Stomach (tissue), 4 donors: ENCODE data around the gene NRL.

Source experiments
- EP300 ChIP-seq: sonication (generic); formaldehyde crosslinking; IDR thresholded peaks from one replicate; pipeline ENCODE4 v1.6.1; 2017; ENCODE audit warnings: antibody characterized with exemption
- POLR2A ChIP-seq, 4 donors: fragments of 450-650 bp; IDR thresholded peaks; one replicate each; pipeline ENCODE4 v1.6.1; 2016; ENCODE audit warnings: antibody characterized with exemption in 4 of 4, control low read depth in 2 of 4, mild to moderate bottlenecking in 1 of 4, moderate library complexity in 1 of 4
- POLR2AphosphoS5 ChIP-seq, 3 donors: sonication (generic); formaldehyde crosslinking; IDR thresholded peaks; one replicate each; pipeline ENCODE4 v1.6.1; 2016; ENCODE audit warnings: antibody characterized with exemption in 3 of 3
- TF ChIP-seq, protein P1 (sequence below), 7 experiments: fragments of 450-650 bp in 4 of 7; fragments of 200-600 bp in 3 of 7; sonication (generic) in 3 of 7; IDR thresholded peaks; one replicate each; pipeline ENCODE4 v1.5.1; 2016 to 2019; ENCODE audit warnings: antibody characterized with exemption in 7 of 7, control low read depth in 2 of 7, mild to moderate bottlenecking in 1 of 7

DNA sequence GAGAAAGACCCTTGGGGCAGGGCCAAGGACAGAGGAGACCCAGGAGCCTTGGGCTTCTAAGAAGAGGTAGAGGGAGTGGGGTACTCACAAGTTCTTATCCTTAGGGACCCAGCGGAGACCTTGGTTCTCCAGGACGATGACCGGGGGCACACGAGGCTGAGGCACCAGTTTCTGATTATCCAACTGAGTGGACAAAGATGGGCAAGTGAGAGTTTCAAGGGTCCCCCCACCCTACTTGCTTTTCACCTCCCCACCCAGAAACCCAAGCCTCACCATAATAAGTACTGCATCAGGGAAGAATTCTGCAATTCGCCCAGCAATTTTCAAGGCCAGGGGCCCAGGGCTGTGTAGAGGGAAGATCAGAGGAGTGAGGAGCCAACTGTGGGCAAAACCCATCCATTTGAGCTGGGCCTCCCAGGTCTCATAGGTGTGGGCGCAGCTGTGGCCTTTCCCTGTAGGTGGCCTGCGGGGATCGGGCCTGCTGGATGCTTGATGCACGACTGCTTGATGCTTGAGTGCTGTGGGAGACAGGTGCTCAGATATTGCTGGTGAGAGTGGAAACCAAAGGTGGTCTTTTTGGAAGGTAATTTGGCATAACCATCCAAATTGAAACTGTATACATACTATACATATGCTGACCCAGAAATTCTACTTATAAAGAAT is 24.7 kb upstream of the NRL start:
- TF ChIP-seq, protein P1, sequence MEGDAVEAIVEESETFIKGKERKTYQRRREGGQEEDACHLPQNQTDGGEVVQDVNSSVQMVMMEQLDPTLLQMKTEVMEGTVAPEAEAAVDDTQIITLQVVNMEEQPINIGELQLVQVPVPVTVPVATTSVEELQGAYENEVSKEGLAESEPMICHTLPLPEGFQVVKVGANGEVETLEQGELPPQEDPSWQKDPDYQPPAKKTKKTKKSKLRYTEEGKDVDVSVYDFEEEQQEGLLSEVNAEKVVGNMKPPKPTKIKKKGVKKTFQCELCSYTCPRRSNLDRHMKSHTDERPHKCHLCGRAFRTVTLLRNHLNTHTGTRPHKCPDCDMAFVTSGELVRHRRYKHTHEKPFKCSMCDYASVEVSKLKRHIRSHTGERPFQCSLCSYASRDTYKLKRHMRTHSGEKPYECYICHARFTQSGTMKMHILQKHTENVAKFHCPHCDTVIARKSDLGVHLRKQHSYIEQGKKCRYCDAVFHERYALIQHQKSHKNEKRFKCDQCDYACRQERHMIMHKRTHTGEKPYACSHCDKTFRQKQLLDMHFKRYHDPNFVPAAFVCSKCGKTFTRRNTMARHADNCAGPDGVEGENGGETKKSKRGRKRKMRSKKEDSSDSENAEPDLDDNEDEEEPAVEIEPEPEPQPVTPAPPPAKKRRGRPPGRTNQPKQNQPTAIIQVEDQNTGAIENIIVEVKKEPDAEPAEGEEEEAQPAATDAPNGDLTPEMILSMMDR (IDR thresholded peaks at IDR 0.05), result no peak
- no peak for TF ChIP-seq POLR2A (IDR thresholded peaks at IDR 0.05)
- no peak for TF ChIP-seq POLR2AphosphoS5 (IDR thresholded peaks at IDR 0.05)
- no peak for TF ChIP-seq EP300
